ENCODE measurements around the gene RAB5B. TPM values are rescaled to one million over a fixed set of nuclear protein-coding genes. Genes with fewer than 3 reads are reported as not detected.

Gene RAB5B
- total and polyA plus RNA-seq, 9 donors, result 60.4 to 217 (median 117) TPM

GRCh38 chr12:55969356-55969755, 4.5 kb upstream of the RAB5B start:
- no peak overlapping the region for H3K27ac ChIP-seq
- intact Hi-C loops (cut with DNase I), result no loop called here

GRCh38 chr12:55970775-55971174, 3.1 kb upstream of the RAB5B start:
- peaks cover 9% of the 10 kb centered on the region for H3K4me1 ChIP-seq (ENCODE audit: insufficient read depth)
- no peaks in the 10 kb centered on the region for H3K36me3 ChIP-seq
- H3K9me3 ChIP-seq, result no peaks in the 10 kb centered on the region
- intact Hi-C loops (cut with DNase I), result loop anchor here in 1 of 4 donors (5.0 kb wide), 1 partner anchor 38 kb away; the partner anchor contains the start of gene DGKA
- DNase-seq, result no peak
- no peak overlapping the region for H3K27ac ChIP-seq
- no peak for TF ChIP-seq EP300 (IDR thresholded peaks at IDR 0.05)
- TF ChIP-seq POLR2A (IDR thresholded peaks at IDR 0.05), result no peak
- no peak for TF ChIP-seq CTCF (IDR thresholded peaks at IDR 0.05)
- 88 to 90% (median 89%) methylated on average over 7 of the region's 7 CpGs for WGBS, 3 donors
- no peaks in the 10 kb centered on the region for H3K27me3 ChIP-seq
- no peak overlapping the region for H3K4me3 ChIP-seq

More at GRCh38 chr12:55969356-55969755, 4.5 kb upstream of the RAB5B start:
- Histone ChIP-seq H3K9me3 (no peaks in the 10 kb centered on the region), H3K4me3 (no peak overlapping the region), H3K36me3 (no peaks in the 10 kb centered on the region), H3K4me1 (ENCODE audit: insufficient read depth) (peaks cover 9% of the 10 kb centered on the region), H3K27me3 (no peaks in the 10 kb centered on the region)
- TF ChIP-seq CTCF (IDR thresholded peaks at IDR 0.05) (no peak), POLR2A (IDR thresholded peaks at IDR 0.05) (no peak), EP300 (IDR thresholded peaks at IDR 0.05) (no peak)
- no peak for DNase-seq
- WGBS, 3 donors, result 12 to 46% (median 39%) methylated on average over 4 of the region's 4 CpGs

- H3K4me3 ChIP-seq, result no peak overlapping the region
- TF ChIP-seq POLR2A (IDR thresholded peaks at IDR 0.05) (no peak), EP300 (IDR thresholded peaks at IDR 0.05) (no peak), CTCF (IDR thresholded peaks at IDR 0.05) (no peak)
- no peak for DNase-seq
- WGBS, 3 donors, result 27 to 47% (median 36%) methylated on average over 3 of the region's 3 CpGs
- intact Hi-C loops (cut with DNase I), result loop anchor here in 1 of 4 donors (5.0 kb wide), 1 partner anchor 40 kb away; the partner anchor contains the start of gene DGKA
- no peaks in the 10 kb centered on the region for H3K27me3 ChIP-seq
- no peak overlapping the region for H3K27ac ChIP-seq
- H3K4me1 ChIP-seq (ENCODE audit: insufficient read depth), result peaks cover 9% of the 10 kb centered on the region
- no peaks in the 10 kb centered on the region for H3K9me3 ChIP-seq
- no peaks in the 10 kb centered on the region for H3K36me3 ChIP-seq
Measured at GRCh38 chr12:55972042-55972441, 1.8 kb upstream of the RAB5B start.

DNA sequence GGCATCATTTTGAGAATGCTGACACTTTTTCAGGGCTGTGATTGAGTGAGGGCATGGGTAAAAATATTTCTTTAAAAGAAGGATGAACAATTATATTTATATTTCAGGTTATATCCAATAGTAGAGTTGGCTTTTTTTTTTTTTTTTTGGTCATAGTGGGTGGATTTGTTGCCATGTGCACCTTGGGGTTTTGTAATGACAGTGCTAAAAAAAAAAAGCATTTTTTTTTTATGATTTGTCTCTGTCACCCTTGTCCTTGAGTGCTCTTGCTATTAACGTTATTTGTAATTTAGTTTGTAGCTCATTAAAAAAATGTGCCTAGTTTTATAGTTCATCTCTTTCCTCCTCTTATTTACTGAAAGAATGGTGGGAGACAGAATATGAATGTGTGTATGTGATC, 1.4 kb upstream of the RAB5B start:
- no peaks in the 10 kb centered on the region for H3K9me3 ChIP-seq
- H3K27ac ChIP-seq, result peak overlapping the region; percentile 67 to 82
- DNase-seq, result no peak
- intact Hi-C loops (cut with DNase I), result loop anchor here in 1 of 4 donors (5.0 kb wide), 1 partner anchor 40 kb away; the partner anchor contains the start of gene DGKA
- no peak for TF ChIP-seq POLR2A (IDR thresholded peaks at IDR 0.05)
- TF ChIP-seq EP300 (IDR thresholded peaks at IDR 0.05), result no peak
- no peak for TF ChIP-seq CTCF (IDR thresholded peaks at IDR 0.05)
- peaks cover 6% of the 10 kb centered on the region for H3K4me1 ChIP-seq (ENCODE audit: insufficient read depth)
- whole genome bisulfite sequencing, 3 donors, result 18 to 30% (median 26%) methylated on average over 1 of the region's 1 CpG
- no peaks in the 10 kb centered on the region for H3K36me3 ChIP-seq
- no peaks in the 10 kb centered on the region for H3K27me3 ChIP-seq
- H3K4me3 ChIP-seq, result peak overlapping the region; percentile 63

Measured in ovary (tissue), 9 donors.